HepG2 (cell line): ENCODE measurements around the gene FHDC1. TPM values are rescaled to one million over a fixed set of nuclear protein-coding genes. Genes with fewer than 3 reads are reported as not detected.

Source experiments
- ATAC-seq: fragments of 200-7000 bp; cut with Tn5 transposase; 3 replicates; pipeline ENCODE4 v1.9.1; 2020; ENCODE audit warnings: mild to moderate bottlenecking, moderate library complexity
- BruUV-seq: library from RNA; stranded (reverse); fragments of 400-500 nt; replicated peaks from 2 replicates; lab custom pipeline; 2021; lab: Mats Ljungman, UMichigan
- CTCF ChIA-PET: fragments of 300-600 bp; formaldehyde crosslinking; extraction: SDS; loops from one replicate; lab custom pipeline; 2021; ENCODE audit warnings: low total read pairs, inconsistent platforms, low intra/inter-chr PET ratio; lab: Yijun Ruan, JAX
- POLR2A ChIA-PET: fragments of 350-600 bp; sonication (Branson Sonifier 250); formaldehyde crosslinking; loops from one replicate; lab custom pipeline; 2020; ENCODE audit warnings: antibody characterized with exemption, inconsistent platforms; lab: Yijun Ruan, JAX
- DNase-seq: peaks from one replicate; pipeline ENCODE4 v3.0.0-alpha.2; 2015; ENCODE audit warnings: low spot score
- FAIRE-seq: peaks from 3 replicates; lab custom pipeline; 2011; peaks lifted over from hg19 to GRCh38; lab: Jason Lieb, UNC
- H2AFZ ChIP-seq: one replicate; pipeline ENCODE4 v1.6.1; 2011; ENCODE audit warnings: low read length, inconsistent platforms
- H3K27ac ChIP-seq: fragments of 300-600 bp; 3 replicates; pipeline ENCODE4 v1.8.0; 2011; ENCODE audit warnings: mixed run types, mild to moderate bottlenecking, mixed read lengths, low read length, inconsistent platforms; ENCODE audit not compliant: insufficient read depth; ENCODE audit errors: extremely low read length
- H3K27me3 ChIP-seq, 2 experiments: fragments of 200-600 bp in 1 of 2; 2 replicates in 1 of 2; 3 replicates in 1 of 2; pipeline versions ENCODE4 v1.6.0 to v1.8.0; 2011; ENCODE audit warnings: low read length in 2 of 2, mild to moderate bottlenecking in 2 of 2, moderate library complexity in 2 of 2, inconsistent platforms in 1 of 2; ENCODE audit not compliant: insufficient read depth in 2 of 2, control insufficient read depth in 1 of 2
- H3K36me3 ChIP-seq, 2 experiments: fragments of 200-600 bp in 1 of 2; replicated peaks in 1 of 2; 2 replicates in 1 of 2; 3 replicates in 1 of 2; pipeline versions ENCODE4 v1.5.1 to v1.8.0; 2011; ENCODE audit warnings: low read length in 2 of 2, inconsistent platforms in 1 of 2; ENCODE audit not compliant: insufficient read depth in 2 of 2, control insufficient read depth in 1 of 2
- H3K4me1 ChIP-seq: 2 replicates; pipeline ENCODE4 v1.5.1; 2012; ENCODE audit warnings: low read length, inconsistent platforms; ENCODE audit not compliant: insufficient read depth
- H3K4me2 ChIP-seq: 2 replicates; pipeline ENCODE4 v1.6.0; 2011; ENCODE audit warnings: low read depth, low read length, inconsistent platforms
- H3K4me3 ChIP-seq, 3 experiments: fragments of 200-600 bp in 1 of 3; sonication (generic), shearing (Covaris generic) in 1 of 3; replicated peaks in 1 of 3; 2 replicates each; pipeline ENCODE4 v1.5.1; 2011 to 2016; ENCODE audit warnings: low read length in 3 of 3, inconsistent platforms in 2 of 3, low read depth in 2 of 3, mild to moderate bottlenecking in 2 of 3, control low read depth in 1 of 3, mixed read lengths in 1 of 3; ENCODE audit not compliant: insufficient read depth in 1 of 3
- H3K79me2 ChIP-seq: one replicate; pipeline ENCODE4 v1.6.1; 2011; ENCODE audit warnings: low read length, inconsistent platforms; ENCODE audit not compliant: insufficient read depth
- H3K9ac ChIP-seq: 2 replicates; pipeline ENCODE4 v1.6.0; 2011; ENCODE audit warnings: mild to moderate bottlenecking, low read depth, low read length, inconsistent platforms; ENCODE audit not compliant: insufficient read depth
- H3K9me3 ChIP-seq: 2 replicates; pipeline ENCODE4 v1.5.1; 2012; ENCODE audit warnings: mild to moderate bottlenecking, low read length
- H4K20me1 ChIP-seq: 2 replicates; pipeline ENCODE4 v1.6.0; 2011; ENCODE audit warnings: inconsistent platforms, mild to moderate bottlenecking, low read length, moderate library complexity; ENCODE audit not compliant: insufficient read depth
- ARNT ChIP-seq: fragments of 450-650 bp; IDR thresholded peaks from 2 replicates; pipeline ENCODE4 v1.6.1; 2017
- MXI1 ChIP-seq: IDR thresholded peaks from 3 replicates; pipeline ENCODE4 v1.6.1; 2012; ENCODE audit warnings: low read depth, low read length, inconsistent platforms, borderline replicate concordance
- NCOA5 ChIP-seq: sonication (generic); formaldehyde crosslinking; IDR thresholded peaks from 2 replicates; pipeline ENCODE4 v1.4.0; 2020; ENCODE audit warnings: missing genetic modification reagents
- SMYD3 ChIP-seq: sonication (generic); formaldehyde crosslinking; IDR thresholded peaks from 2 replicates; pipeline ENCODE4 v1.8.1; 2023; ENCODE audit warnings: mild to moderate bottlenecking, missing genetic modification reagents
- SRSF9 ChIP-seq: fragments of 200-400 bp; formaldehyde crosslinking; IDR thresholded peaks from 2 replicates; pipeline ENCODE4 v1.6.1; 2018; ENCODE audit warnings: borderline replicate concordance, mild to moderate bottlenecking, low read depth, low read length; ENCODE audit not compliant: insufficient read depth, poor library complexity, severe bottlenecking
- SYNCRIP ChIP-seq: fragments of 200-400 bp; formaldehyde crosslinking; IDR thresholded peaks from 2 replicates; pipeline ENCODE4 v1.6.1; 2018; ENCODE audit warnings: mild to moderate bottlenecking, low read depth, low read length; ENCODE audit not compliant: insufficient read depth
- ZNF10 ChIP-seq: sonication (generic); formaldehyde crosslinking; IDR thresholded peaks from 2 replicates; pipeline ENCODE4 v1.4.0; 2020; ENCODE audit warnings: mild to moderate bottlenecking, low read depth, missing genetic modification reagents, borderline replicate concordance
- ZNF337 ChIP-seq: sonication (generic); formaldehyde crosslinking; IDR thresholded peaks from 2 replicates; pipeline ENCODE4 v1.5.1; 2020; ENCODE audit warnings: missing genetic modification reagents, low read depth, mild to moderate bottlenecking, borderline replicate concordance
- ZNF777 ChIP-seq: sonication (generic); formaldehyde crosslinking; IDR thresholded peaks from 2 replicates; pipeline ENCODE4 v1.4.0; 2020; ENCODE audit warnings: missing genetic modification reagents
- WGBS: methylation state at CpG from one replicate; pipeline ENCODE4 v1.1.6; 2017; ENCODE audit warnings: low lambda C conversion rate; 5-methylcytosine and 5-hydroxymethylcytosine counted together
- in situ Hi-C: cut with HindIII; loops from 2 replicates; pipeline ENCODE4 v1.10.0; 2017; ENCODE audit warnings: low pct_unique_long_range_greater_than_20kb; ENCODE audit not compliant: extremely low pct_ligation_motif_present
- intact Hi-C: fragments of 100-400 bp; cut with micrococcal nuclease; formaldehyde crosslinking; loops from one replicate; pipeline ENCODE4 v1.10.0; 2022; ENCODE audit not compliant: unreplicated experiment
- polyA plus RNA-seq, 8 experiments: library from polyadenylated mRNA; depleted of rRNA in 3 of 8; stranded (reverse) in 7 of 8; unstranded in 1 of 8; fragments of >200 nt; fragmentation: Illumina TruSeq in 4 of 8; extraction: Trizol in 4 of 8; gene quantifications; 2 replicates each; pipeline versions ENCODE4 v1.2.1 to v1.2.3, GENCODE V29; 2011 to 2016; ENCODE audit warnings: low read depth in 4 of 8, missing spikeins in 1 of 8, mixed read lengths in 1 of 8; ENCODE audit not compliant: insufficient read depth in 1 of 8
- total RNA-seq, 5 experiments: library from RNA; depleted of rRNA; stranded (reverse); fragments of >200 nt; fragmentation: Illumina TruSeq; extraction: Trizol; gene quantifications; 2 replicates each; pipeline ENCODE4 v1.2.3, GENCODE V29; 2016; ENCODE audit warnings: low read depth in 1 of 5
- TF ChIP-seq, protein P1 (sequence below): IDR thresholded peaks from 2 replicates; pipeline ENCODE4 v1.6.1; 2016; ENCODE audit warnings: low read depth, borderline replicate concordance
- TF ChIP-seq, protein P2 (sequence below): sonication (generic); formaldehyde crosslinking; IDR thresholded peaks from 2 replicates; pipeline ENCODE4 v1.4.0; 2020; ENCODE audit warnings: low read depth, mild to moderate bottlenecking, missing genetic modification reagents
- TF ChIP-seq, protein P3 (sequence below): IDR thresholded peaks from 2 replicates; pipeline ENCODE4 v1.6.1; 2016; ENCODE audit warnings: missing biosample characterization, missing genetic modification reagents, low read depth

Gene FHDC1
- total and polyA plus RNA-seq, 2 of the 13 experiments (the other 11 are each of a cell fraction or from before 2014, with no cell fraction given): 0.07 to 0.15 TPM

DNA sequence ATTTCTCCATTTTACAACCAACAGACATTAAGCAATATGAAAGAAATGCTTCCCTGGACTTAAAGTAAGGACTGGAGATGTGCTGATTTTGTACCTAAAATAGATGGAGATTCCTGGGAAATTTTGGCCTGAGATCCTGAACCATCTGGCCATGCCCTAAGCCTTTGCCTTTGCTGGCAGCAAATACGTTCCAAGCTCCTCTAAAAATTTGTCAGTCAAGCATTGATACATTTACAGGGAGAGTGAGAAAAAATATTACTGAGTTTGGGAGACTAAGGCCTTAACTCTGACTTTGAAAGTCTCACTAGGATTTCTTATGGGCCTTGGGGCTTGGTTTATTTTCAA is 63.9 kb downstream of the FHDC1 start:
- ATAC-seq (no peak), FAIRE-seq (no peak), DNase-seq (no peak)
- WGBS: 44% methylated on average over 1 of the region's 1 CpG
- intact Hi-C loops (no loop called here), in situ Hi-C loops (no loop called here)
- TF ChIP-seq SYNCRIP (no peak), ZNF337 (CRISPR knock-in tag) (no peak), ARNT (no peak), MXI1 (no peak), NCOA5 (CRISPR knock-in tag) (no peak), SMYD3 (CRISPR knock-in tag) (no peak), SRSF9 (no peak), ZNF10 (CRISPR knock-in tag) (no peak), ZNF777 (no peak)
- TF ChIP-seq, protein P1, sequence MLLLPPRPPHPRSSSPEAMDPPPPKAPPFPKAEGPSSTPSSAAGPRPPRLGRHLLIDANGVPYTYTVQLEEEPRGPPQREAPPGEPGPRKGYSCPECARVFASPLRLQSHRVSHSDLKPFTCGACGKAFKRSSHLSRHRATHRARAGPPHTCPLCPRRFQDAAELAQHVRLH (CRISPR knock-in tag): no peak
- TF ChIP-seq, protein P2, sequence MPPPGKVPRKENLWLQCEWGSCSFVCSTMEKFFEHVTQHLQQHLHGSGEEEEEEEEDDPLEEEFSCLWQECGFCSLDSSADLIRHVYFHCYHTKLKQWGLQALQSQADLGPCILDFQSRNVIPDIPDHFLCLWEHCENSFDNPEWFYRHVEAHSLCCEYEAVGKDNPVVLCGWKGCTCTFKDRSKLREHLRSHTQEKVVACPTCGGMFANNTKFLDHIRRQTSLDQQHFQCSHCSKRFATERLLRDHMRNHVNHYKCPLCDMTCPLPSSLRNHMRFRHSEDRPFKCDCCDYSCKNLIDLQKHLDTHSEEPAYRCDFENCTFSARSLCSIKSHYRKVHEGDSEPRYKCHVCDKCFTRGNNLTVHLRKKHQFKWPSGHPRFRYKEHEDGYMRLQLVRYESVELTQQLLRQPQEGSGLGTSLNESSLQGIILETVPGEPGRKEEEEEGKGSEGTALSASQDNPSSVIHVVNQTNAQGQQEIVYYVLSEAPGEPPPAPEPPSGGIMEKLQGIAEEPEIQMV (CRISPR knock-in tag): no peak
- TF ChIP-seq, protein P3, sequence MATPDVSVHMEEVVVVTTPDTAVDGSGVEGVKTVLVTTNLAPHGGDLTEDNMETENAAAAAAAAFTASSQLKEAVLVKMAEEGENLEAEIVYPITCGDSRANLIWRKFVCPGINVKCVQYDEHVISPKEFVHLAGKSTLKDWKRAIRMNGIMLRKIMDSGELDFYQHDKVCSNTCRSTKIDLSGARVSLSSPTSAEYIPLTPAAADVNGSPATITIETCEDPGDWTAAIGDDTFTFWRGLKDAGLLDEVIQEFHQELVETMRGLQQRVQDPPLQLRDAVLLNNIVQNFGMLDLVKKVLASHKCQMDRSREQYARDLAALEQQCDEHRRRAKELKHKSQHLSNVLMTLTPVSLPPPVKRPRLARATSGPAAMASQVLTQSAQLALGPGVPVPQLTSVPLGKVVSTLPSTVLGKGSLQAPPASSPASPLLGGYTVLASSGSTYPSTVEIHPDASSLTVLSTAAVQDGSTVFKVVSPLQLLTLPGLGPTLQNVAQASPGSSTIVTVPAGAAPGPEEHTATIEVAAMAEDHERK (CRISPR knock-in tag): no peak
- Histone ChIP-seq H4K20me1 (no peaks in the 10 kb centered on the region), H3K4me3 (no peak overlapping the region), H3K27ac (no peak overlapping the region), H3K9me3 (no peaks in the 10 kb centered on the region), H3K9ac (no peak overlapping the region), H3K4me2 (no peak overlapping the region), H3K36me3 (no peaks in the 10 kb centered on the region), H2AFZ (no peak overlapping the region), H3K27me3 (peaks cover 4 to 52% of the 10 kb centered on the region in 2 experiments; a peak in 4 of 5 replicates), H3K4me1 (no peaks in the 10 kb centered on the region), H3K79me2 (no peaks in the 10 kb centered on the region)
- ChIA-PET CTCF (no interaction called here), POLR2A (no interaction called here)
- BruUV-seq: no TSS peak
